Activated CD4-positive, alpha-beta T cell treated with anti-CD3 and anti-CD28 coated beads, Interleukin-2, amount 50 U/mL, for 48 hours (primary cell): ENCODE results near the gene ARGLU1.

Source experiments
- DNase-seq, 2 experiments: peaks; one replicate each; pipeline ENCODE4 v3.0.0-alpha.2; 2020

The ARGLU1 gene

DNA sequence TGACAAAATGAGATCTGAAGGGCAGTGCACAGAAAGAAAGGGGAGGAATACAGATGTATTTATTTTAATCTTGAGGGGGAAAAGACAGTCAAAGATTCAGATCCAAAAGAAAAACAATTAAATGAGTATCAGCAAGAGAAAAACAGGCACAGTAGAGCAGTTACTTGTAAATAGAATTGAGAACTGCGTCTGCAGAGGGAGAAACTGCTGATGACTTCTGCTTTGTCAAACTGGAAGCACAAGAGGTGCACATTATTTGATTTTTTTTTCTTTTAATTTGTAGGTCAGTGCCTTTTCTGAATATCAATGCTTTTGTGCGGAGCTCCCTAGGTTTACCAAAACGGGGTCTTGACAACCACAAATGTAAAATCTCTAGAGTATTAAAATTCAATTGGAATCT lies 69.8 kb downstream of the ARGLU1 start:
- no peak for DNase-seq

DNA sequence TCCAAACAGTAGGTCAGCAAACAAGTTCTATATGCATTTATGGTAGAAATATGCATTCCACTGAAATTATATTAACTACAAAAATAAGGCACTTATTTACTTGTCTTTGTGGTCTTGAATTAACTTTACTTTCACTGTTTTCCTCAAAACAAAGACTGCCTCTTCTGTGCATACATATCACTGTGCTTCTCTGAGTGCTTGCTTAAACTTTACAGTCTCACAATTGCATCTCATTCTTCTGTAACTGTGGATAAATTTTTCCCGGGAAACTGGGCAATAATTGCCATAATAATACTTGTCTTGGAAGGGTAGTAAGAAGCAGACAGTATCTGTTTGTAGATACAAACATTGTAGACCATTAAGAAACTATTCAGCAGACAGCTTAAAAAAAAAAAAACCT lies 70.9 kb downstream of the ARGLU1 start:
- DNase-seq, result no peak

- DNase-seq, result no peak
Measured at GRCh38 chr13:106496072-106496997, 71.6 kb downstream of the ARGLU1 start.

GRCh38 chr13:106494936-106495335 lies 73.0 kb downstream of the ARGLU1 start:
- DNase-seq, result no peak

- DNase-seq, result no peak
Measured at GRCh38 chr13:106494506-106494905, 73.4 kb downstream of the ARGLU1 start.

GRCh38 chr13:106493533-106494220 lies 74.3 kb downstream of the ARGLU1 start:
- no peak for DNase-seq

GRCh38 chr13:106492588-106493475 lies 75.1 kb downstream of the ARGLU1 start:
- DNase-seq, result no peak

- DNase-seq, result no peak
Measured at GRCh38 chr13:106491928-106492587, 75.9 kb downstream of the ARGLU1 start.
